Brain microvascular endothelial cell (primary cell): ENCODE data around the gene CABS1.

Experiments used
- DNase-seq: peaks from one replicate; pipeline ENCODE4 v3.0.0-alpha.2; 2020
- H3K27ac ChIP-seq: fragments of 250-450 bp; sonication (Bioruptor Pico); 2 replicates; pipeline ENCODE4 v1.5.1; 2020; ENCODE audit warnings: mild to moderate bottlenecking, moderate library complexity
- H3K27me3 ChIP-seq: fragments of 250-450 bp; sonication (Bioruptor Pico); replicated peaks from 2 replicates; pipeline ENCODE4 v1.5.1; 2020; ENCODE audit warnings: mild to moderate bottlenecking
- H3K36me3 ChIP-seq: fragments of 250-450 bp; sonication (Bioruptor Pico); replicated peaks from 2 replicates; pipeline ENCODE4 v1.5.1; 2020; ENCODE audit warnings: mild to moderate bottlenecking
- H3K4me3 ChIP-seq: 2 replicates; pipeline ENCODE4 v1.5.1; 2011; ENCODE audit warnings: low read depth, mild to moderate bottlenecking, control low read depth, low read length, moderate library complexity
- CTCF ChIP-seq: IDR thresholded peaks from 2 replicates; pipeline ENCODE4 v1.5.1; 2011; ENCODE audit warnings: low read depth, mild to moderate bottlenecking, moderate library complexity, low read length, control low read depth, inconsistent platforms; ENCODE audit errors: missing control alignments
- in situ Hi-C: cut with HindIII; loops from 2 replicates; pipeline ENCODE4 v1.10.0; 2017; ENCODE audit warnings: low sequenced_read_pairs, low pct_ligation_motif_present

Gene CABS1

GRCh38 chr4:70300215-70300614 lies 34.6 kb upstream of the CABS1 start:
- no peak for TF ChIP-seq CTCF
- in situ Hi-C loops: no loop called here
- H3K4me3 ChIP-seq: no peak overlapping the region
- no peak overlapping the region for H3K27ac ChIP-seq
- H3K36me3 ChIP-seq: no peaks in the 10 kb centered on the region
- no peak for DNase-seq
- H3K27me3 ChIP-seq: no peaks in the 10 kb centered on the region

GRCh38 chr4:70303090-70303489 lies 31.7 kb upstream of the CABS1 start:
- Histone ChIP-seq H3K27me3 (no peaks in the 10 kb centered on the region), H3K4me3 (no peak overlapping the region), H3K36me3 (no peaks in the 10 kb centered on the region), H3K27ac (no peak overlapping the region)
- in situ Hi-C loops: no loop called here
- no peak for TF ChIP-seq CTCF
- DNase-seq: no peak

GRCh38 chr4:70305601-70306000 lies 29.2 kb upstream of the CABS1 start:
- Histone ChIP-seq H3K4me3 (no peak overlapping the region), H3K36me3 (no peaks in the 10 kb centered on the region), H3K27ac (no peak overlapping the region), H3K27me3 (no peaks in the 10 kb centered on the region)
- TF ChIP-seq CTCF: no peak
- in situ Hi-C loops: no loop called here
- DNase-seq: no peak

GRCh38 chr4:70306076-70306475 lies 28.7 kb upstream of the CABS1 start:
- TF ChIP-seq CTCF: no peak
- no peaks in the 10 kb centered on the region for H3K27me3 ChIP-seq
- H3K27ac ChIP-seq: no peak overlapping the region
- DNase-seq: no peak
- H3K4me3 ChIP-seq: no peak overlapping the region
- in situ Hi-C loops: no loop called here
- no peaks in the 10 kb centered on the region for H3K36me3 ChIP-seq

GRCh38 chr4:70313736-70314135 lies 21.0 kb upstream of the CABS1 start:
- TF ChIP-seq CTCF: no peak
- no peak for DNase-seq
- H3K4me3 ChIP-seq: no peak overlapping the region
- no peak overlapping the region for H3K27ac ChIP-seq
- in situ Hi-C loops: no loop called here
- H3K27me3 ChIP-seq: no peaks in the 10 kb centered on the region
- H3K36me3 ChIP-seq: no peaks in the 10 kb centered on the region

GRCh38 chr4:70315928-70316327 lies 18.9 kb upstream of the CABS1 start:
- Histone ChIP-seq H3K4me3 (no peak overlapping the region), H3K27me3 (no peaks in the 10 kb centered on the region), H3K27ac (no peak overlapping the region), H3K36me3 (no peaks in the 10 kb centered on the region)
- in situ Hi-C loops: no loop called here
- no peak for DNase-seq
- TF ChIP-seq CTCF: no peak
